ENCODE results near the gene DOCK3. TPM values are rescaled to one million over a fixed set of nuclear protein-coding genes. Genes with fewer than 3 reads are reported as not detected.
A peak's percentile ranks its signal among the peaks of the same experiment; 100 is the strongest.
"Not testable (repeated sequence)": the region's sequence is repeated elsewhere in the genome, so short reads cannot be mapped to it uniquely, and the experiment has no call there.

DOCK3 gene
- total RNA-seq, 5 donors from 2014 or later (not counting 1 experiment from before 2014, with no cell fraction given) = 2.0 to 3.2 (median 2.6) TPM

DNA sequence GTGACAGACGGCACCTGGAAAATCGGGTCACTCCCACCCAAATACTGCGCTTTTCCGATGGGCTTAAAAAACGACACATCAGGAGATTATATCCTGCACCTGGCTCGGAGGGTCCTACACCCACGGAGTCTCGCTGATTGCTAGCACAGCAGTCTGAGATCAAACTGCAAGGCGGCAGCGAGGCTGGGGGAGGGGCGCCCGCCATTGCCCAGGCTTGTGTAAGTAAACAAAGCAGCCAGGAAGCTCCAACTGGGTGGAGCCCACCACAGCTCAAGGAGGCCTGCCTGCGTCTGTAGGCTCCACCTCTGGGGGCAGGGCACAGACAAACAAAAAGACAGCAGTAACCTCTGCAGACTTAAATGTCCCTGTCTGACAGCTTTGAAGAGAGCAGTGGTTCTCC lies 524.6 kb downstream of the DOCK3 start:
- not testable (repeated sequence) for H3K4me3 ChIP-seq (ENCODE audit: control insufficient read depth in 1 of 2, extremely low read depth in 1 of 2, low read length in 1 of 2)
- WGBS (ENCODE audit: insufficient coverage) = 96% methylated on average over 5 of the region's 13 CpGs

DNA sequence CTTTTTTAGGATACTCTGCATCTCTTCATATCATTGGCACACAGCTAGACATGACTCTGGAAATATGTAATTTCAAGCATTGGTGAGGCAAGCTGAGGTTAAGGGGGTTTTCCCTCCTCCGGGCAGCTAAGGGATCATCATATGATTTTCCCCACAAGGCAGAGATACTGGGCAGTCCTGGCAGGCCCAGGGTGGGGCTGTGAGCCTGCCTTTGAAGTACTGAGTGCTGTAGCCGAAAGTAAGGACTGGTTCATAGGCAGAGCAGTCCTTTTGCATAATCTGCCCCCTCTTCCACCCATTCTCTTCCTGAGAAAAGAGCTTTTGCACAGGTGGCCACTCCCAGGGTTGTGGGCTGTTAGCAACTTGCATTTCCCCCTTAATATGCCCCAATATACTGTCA lies 541.6 kb downstream of the DOCK3 start:
- H3K4me3 ChIP-seq (ENCODE audit: control insufficient read depth in 1 of 2, extremely low read depth in 1 of 2, low read length in 1 of 2) = no peak overlapping the region
- ChIA-PET CTCF (no interaction called here), POLR2A (no interaction called here)
- DNase-seq (no peak), ATAC-seq (replicated peaks in 1 of 4) (no peak)
- H3K4me1 ChIP-seq (ENCODE audit: control insufficient read depth in 1 of 2, extremely low read depth in 1 of 2, insufficient read depth in 2 of 2, low read length in 2 of 2) = no peaks in the 10 kb centered on the region
- Mint-ChIP-seq H3K4me3 (no peak overlapping the region), H3K4me1 (no peaks in the 10 kb centered on the region), H3K36me3 (peaks cover 11% of the 10 kb centered on the region), H3K9me3 (no peaks in the 10 kb centered on the region), H3K27me3 (peaks cover 0 to 3% of the 10 kb centered on the region in 2 donors), H3K27ac (no peak overlapping the region)
- H3K36me3 ChIP-seq (ENCODE audit: control insufficient read depth in 2 of 2, extremely low read depth in 1 of 2, insufficient read depth in 1 of 2, low read length in 1 of 2) = no peaks in the 10 kb centered on the region
- WGBS (ENCODE audit: insufficient coverage) = 29% methylated on average over 1 of the region's 2 CpGs
- H3K27ac ChIP-seq (ENCODE audit: low read length) = no peak overlapping the region
- H3K9me3 ChIP-seq = no peaks in the 10 kb centered on the region
- no peaks in the 10 kb centered on the region for H3K27me3 ChIP-seq (replicated peaks in 1 of 2; ENCODE audit: control insufficient read depth in 2 of 2, extremely low read depth in 1 of 2, insufficient read depth in 2 of 2, low read length in 1 of 2)

More for the DNA sequence above, 524.6 kb downstream of the DOCK3 start:
- H3K27ac Mint-ChIP-seq; ATAC-seq (replicated peaks in 1 of 4); H3K36me3 Mint-ChIP-seq; H3K9me3 Mint-ChIP-seq; CTCF ChIA-PET; H3K27me3 ChIP-seq (replicated peaks in 1 of 2; ENCODE audit: control insufficient read depth in 2 of 2, extremely low read depth in 1 of 2, insufficient read depth in 2 of 2, low read length in 1 of 2); H3K9me3 ChIP-seq; POLR2A ChIA-PET; H3K4me1 ChIP-seq (ENCODE audit: control insufficient read depth in 1 of 2, extremely low read depth in 1 of 2, insufficient read depth in 2 of 2, low read length in 2 of 2); H3K27ac ChIP-seq (ENCODE audit: low read length); H3K36me3 ChIP-seq (ENCODE audit: control insufficient read depth in 2 of 2, extremely low read depth in 1 of 2, insufficient read depth in 1 of 2, low read length in 1 of 2); H3K4me3 Mint-ChIP-seq; H3K27me3 Mint-ChIP-seq: not testable (repeated sequence)
- peak in 11 of 35 experiments; percentile 1 to 15 (median 5) for DNase-seq
- H3K4me1 Mint-ChIP-seq = peaks cover 7 to 21% (median 11%) of the 10 kb centered on the region in 3 donors

DNA sequence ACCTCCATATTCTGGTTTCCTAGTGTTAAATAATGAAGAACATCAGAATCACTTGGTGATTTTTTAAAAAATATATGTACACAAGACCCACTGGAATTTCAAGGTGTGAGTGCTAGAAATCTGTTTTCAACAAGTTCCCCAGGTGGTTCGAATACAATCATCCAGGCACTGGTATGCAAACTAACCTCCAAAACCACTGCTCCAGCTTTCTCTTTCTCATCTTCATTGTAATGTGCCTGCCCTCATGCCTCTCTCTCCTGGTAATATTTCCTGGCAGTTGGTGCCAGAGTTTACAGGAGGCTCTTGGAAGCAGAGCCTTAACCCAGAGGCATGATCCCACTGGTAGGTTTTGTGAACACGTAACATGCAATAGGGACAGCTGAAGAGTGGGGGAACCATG lies 547.2 kb downstream of the DOCK3 start:
- Mint-ChIP-seq H3K27ac (no peak overlapping the region), H3K4me3 (no peak overlapping the region), H3K9me3 (no peaks in the 10 kb centered on the region), H3K4me1 (peaks cover 0 to 5% (median 0%) of the 10 kb centered on the region in 3 donors), H3K27me3 (no peaks in the 10 kb centered on the region), H3K36me3 (peaks cover 3% of the 10 kb centered on the region)
- no peaks in the 10 kb centered on the region for H3K36me3 ChIP-seq (ENCODE audit: control insufficient read depth in 2 of 2, extremely low read depth in 1 of 2, insufficient read depth in 1 of 2, low read length in 1 of 2)
- POLR2A ChIA-PET = no interaction called here
- ATAC-seq (replicated peaks in 1 of 4) (no peak), DNase-seq (no peak)
- H3K4me3 ChIP-seq (ENCODE audit: control insufficient read depth in 1 of 2, extremely low read depth in 1 of 2, low read length in 1 of 2) = no peak overlapping the region
- WGBS (ENCODE audit: insufficient coverage) = 100% methylated on average over 2 of the region's 2 CpGs
- CTCF ChIA-PET = interaction anchor here in 1 of 2 donors (0.5 to 0.9 kb wide), 3 partner anchors 250 to 676 kb away, joined by 3 read pairs; no protein-coding TSS in a partner anchor
- H3K9me3 ChIP-seq = no peaks in the 10 kb centered on the region
- no peak overlapping the region for H3K27ac ChIP-seq (ENCODE audit: low read length)
- H3K4me1 ChIP-seq (ENCODE audit: control insufficient read depth in 1 of 2, extremely low read depth in 1 of 2, insufficient read depth in 2 of 2, low read length in 2 of 2) = no peaks in the 10 kb centered on the region
- H3K27me3 ChIP-seq (replicated peaks in 1 of 2; ENCODE audit: control insufficient read depth in 2 of 2, extremely low read depth in 1 of 2, insufficient read depth in 2 of 2, low read length in 1 of 2) = no peaks in the 10 kb centered on the region

DNA sequence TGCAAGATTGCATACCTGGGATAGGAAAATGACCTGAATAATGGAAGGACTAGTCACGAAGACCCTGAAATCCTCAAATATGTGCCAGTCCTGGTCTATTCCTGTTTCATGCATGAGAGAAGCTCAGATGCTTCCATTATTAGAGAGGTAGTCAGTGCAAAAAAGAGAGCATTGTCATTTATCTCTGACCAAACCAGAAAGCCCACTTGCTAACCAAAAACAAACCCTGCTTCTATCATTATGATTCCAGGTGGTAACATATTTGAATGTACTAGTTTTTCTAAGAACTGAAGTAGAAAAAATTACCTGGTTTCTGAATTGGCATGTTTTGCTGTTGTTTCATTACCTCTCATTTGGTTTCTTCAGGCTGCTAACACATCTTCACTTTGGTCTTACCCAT lies 549.6 kb downstream of the DOCK3 start:
- no peaks in the 10 kb centered on the region for H3K4me1 ChIP-seq (ENCODE audit: control insufficient read depth in 1 of 2, extremely low read depth in 1 of 2, insufficient read depth in 2 of 2, low read length in 2 of 2)
- Mint-ChIP-seq H3K36me3 (no peaks in the 10 kb centered on the region), H3K27me3 (no peaks in the 10 kb centered on the region), H3K4me1 (peaks cover 0 to 5% (median 0%) of the 10 kb centered on the region in 3 donors), H3K27ac (no peak overlapping the region), H3K9me3 (no peaks in the 10 kb centered on the region), H3K4me3 (no peak overlapping the region)
- no peaks in the 10 kb centered on the region for H3K36me3 ChIP-seq (ENCODE audit: control insufficient read depth in 2 of 2, extremely low read depth in 1 of 2, insufficient read depth in 1 of 2, low read length in 1 of 2)
- DNase-seq = no peak
- ChIA-PET CTCF (no interaction called here), POLR2A (no interaction called here)
- H3K9me3 ChIP-seq = no peaks in the 10 kb centered on the region
- no peak overlapping the region for H3K4me3 ChIP-seq (ENCODE audit: control insufficient read depth in 1 of 2, extremely low read depth in 1 of 2, low read length in 1 of 2)
- no peak for ATAC-seq (replicated peaks in 1 of 4)
- H3K27me3 ChIP-seq (replicated peaks in 1 of 2; ENCODE audit: control insufficient read depth in 2 of 2, extremely low read depth in 1 of 2, insufficient read depth in 2 of 2, low read length in 1 of 2) = no peaks in the 10 kb centered on the region
- WGBS (ENCODE audit: insufficient coverage) = no CpG with 5 or more reads among the region's 1 CpG
- no peak overlapping the region for H3K27ac ChIP-seq (ENCODE audit: low read length)

DNA sequence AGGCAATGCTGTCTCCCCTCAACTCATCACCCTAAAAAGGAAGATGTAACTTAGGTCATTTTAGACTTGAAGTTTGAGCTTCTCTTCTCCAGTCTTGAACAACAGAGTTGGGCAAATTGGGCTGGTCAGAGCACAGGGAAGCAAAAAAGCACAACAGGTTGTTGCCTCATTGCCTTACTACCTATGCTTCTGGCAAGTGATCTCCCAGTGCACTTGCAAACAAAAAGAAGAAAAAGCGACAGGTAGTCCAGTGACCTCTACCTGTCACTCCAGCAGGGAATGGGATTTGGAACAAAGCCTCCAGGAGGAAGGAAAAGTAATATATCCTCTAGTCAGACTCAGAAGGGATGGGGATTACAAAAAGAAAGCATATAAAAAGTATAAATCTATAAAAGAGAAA lies 550.1 kb downstream of the DOCK3 start:
- no peaks in the 10 kb centered on the region for H3K27me3 ChIP-seq (replicated peaks in 1 of 2; ENCODE audit: control insufficient read depth in 2 of 2, extremely low read depth in 1 of 2, insufficient read depth in 2 of 2, low read length in 1 of 2)
- no peak overlapping the region for H3K4me3 ChIP-seq (ENCODE audit: control insufficient read depth in 1 of 2, extremely low read depth in 1 of 2, low read length in 1 of 2)
- Mint-ChIP-seq H3K4me1 (peaks cover 0 to 5% (median 0%) of the 10 kb centered on the region in 3 donors), H3K27me3 (no peaks in the 10 kb centered on the region), H3K9me3 (no peaks in the 10 kb centered on the region), H3K4me3 (no peak overlapping the region), H3K27ac (no peak overlapping the region), H3K36me3 (no peaks in the 10 kb centered on the region)
- ChIA-PET CTCF (no interaction called here), POLR2A (no interaction called here)
- H3K4me1 ChIP-seq (ENCODE audit: control insufficient read depth in 1 of 2, extremely low read depth in 1 of 2, insufficient read depth in 2 of 2, low read length in 2 of 2) = no peaks in the 10 kb centered on the region
- no peak for ATAC-seq (replicated peaks in 1 of 4)
- DNase-seq = no peak
- no CpG with 5 or more reads among the region's 1 CpG for WGBS (ENCODE audit: insufficient coverage)
- H3K27ac ChIP-seq (ENCODE audit: low read length) = no peak overlapping the region
- no peaks in the 10 kb centered on the region for H3K36me3 ChIP-seq (ENCODE audit: control insufficient read depth in 2 of 2, extremely low read depth in 1 of 2, insufficient read depth in 1 of 2, low read length in 1 of 2)
- no peaks in the 10 kb centered on the region for H3K9me3 ChIP-seq

DNA sequence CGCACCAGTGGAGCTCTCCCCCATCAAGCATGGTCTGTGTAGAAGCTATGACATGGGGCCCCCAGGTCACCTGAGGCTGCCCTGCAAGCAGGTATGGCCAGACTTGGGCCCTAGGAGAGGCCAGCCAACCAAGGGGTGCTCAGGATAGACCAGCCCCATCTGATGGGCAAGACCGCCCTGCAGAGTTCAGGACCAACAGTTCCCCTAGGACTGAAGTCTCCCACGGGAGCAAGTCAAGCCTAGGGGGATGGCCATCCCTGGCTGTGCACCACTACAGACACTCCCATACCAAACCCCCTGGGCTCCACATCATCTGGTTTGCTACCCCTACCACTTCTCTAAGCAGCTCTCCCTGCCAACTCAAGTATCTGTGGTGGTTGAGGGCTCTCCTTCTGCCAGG lies 568.2 kb downstream of the DOCK3 start:
- no peaks in the 10 kb centered on the region for H3K9me3 ChIP-seq
- POLR2A ChIA-PET = no interaction called here
- H3K27me3 ChIP-seq (replicated peaks in 1 of 2; ENCODE audit: control insufficient read depth in 2 of 2, extremely low read depth in 1 of 2, insufficient read depth in 2 of 2, low read length in 1 of 2) = no peaks in the 10 kb centered on the region
- Mint-ChIP-seq H3K4me1 (peaks cover 0 to 6% (median 3%) of the 10 kb centered on the region in 3 donors), H3K27me3 (no peaks in the 10 kb centered on the region), H3K4me3 (no peak overlapping the region), H3K27ac (no peak overlapping the region), H3K36me3 (peaks cover 9% of the 10 kb centered on the region), H3K9me3 (peaks cover 0 to 6% (median 3%) of the 10 kb centered on the region in 3 donors)
- WGBS (ENCODE audit: insufficient coverage) = 60% methylated on average over 3 of the region's 3 CpGs
- H3K36me3 ChIP-seq (ENCODE audit: control insufficient read depth in 2 of 2, extremely low read depth in 1 of 2, insufficient read depth in 1 of 2, low read length in 1 of 2) = no peaks in the 10 kb centered on the region
- CTCF ChIA-PET = no interaction called here
- no peak for ATAC-seq (replicated peaks in 1 of 4)
- H3K4me1 ChIP-seq (ENCODE audit: control insufficient read depth in 1 of 2, extremely low read depth in 1 of 2, insufficient read depth in 2 of 2, low read length in 2 of 2) = no peaks in the 10 kb centered on the region
- H3K27ac ChIP-seq (ENCODE audit: low read length) = no peak overlapping the region
- H3K4me3 ChIP-seq (ENCODE audit: control insufficient read depth in 1 of 2, extremely low read depth in 1 of 2, low read length in 1 of 2) = no peak overlapping the region
- no peak for DNase-seq

DNA sequence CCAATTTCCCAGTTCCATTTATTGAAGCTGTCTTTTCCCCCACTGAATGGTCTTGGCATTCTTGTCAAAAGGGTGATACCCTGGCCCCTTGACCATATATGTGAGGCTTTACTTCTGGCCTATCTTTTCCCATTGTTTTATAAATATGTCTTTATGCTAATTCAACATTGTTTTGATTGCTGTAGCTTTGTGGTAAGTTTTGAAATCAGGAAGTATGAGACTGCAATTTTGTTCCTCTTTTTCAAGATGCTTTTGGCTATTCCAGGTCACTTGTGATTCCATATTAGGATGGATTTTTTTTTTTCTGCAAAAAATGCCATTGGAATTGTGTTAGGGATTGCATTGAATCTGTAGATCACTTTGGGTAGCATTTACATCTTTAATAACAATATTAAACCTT lies 569.2 kb downstream of the DOCK3 start:
- Mint-ChIP-seq H3K27me3 (no peaks in the 10 kb centered on the region), H3K27ac (no peak overlapping the region), H3K36me3 (peaks cover 9% of the 10 kb centered on the region), H3K4me1 (peaks cover 0 to 6% (median 3%) of the 10 kb centered on the region in 3 donors), H3K9me3 (peaks cover 0 to under 1% (median 0%) of the 10 kb centered on the region in 3 donors), H3K4me3 (no peak overlapping the region)
- ChIA-PET POLR2A (no interaction called here), CTCF (interaction anchor here in 1 of 2 donors (0.6 kb wide), 1 partner anchor 108 kb away, joined by 3 read pairs; no protein-coding TSS in a partner anchor)
- DNase-seq = no peak
- Histone ChIP-seq H3K27me3 (replicated peaks in 1 of 2; ENCODE audit: control insufficient read depth in 2 of 2, extremely low read depth in 1 of 2, insufficient read depth in 2 of 2, low read length in 1 of 2) (no peaks in the 10 kb centered on the region), H3K27ac (ENCODE audit: low read length) (no peak overlapping the region), H3K4me1 (ENCODE audit: control insufficient read depth in 1 of 2, extremely low read depth in 1 of 2, insufficient read depth in 2 of 2, low read length in 2 of 2) (no peaks in the 10 kb centered on the region), H3K9me3 (no peaks in the 10 kb centered on the region), H3K4me3 (ENCODE audit: control insufficient read depth in 1 of 2, extremely low read depth in 1 of 2, low read length in 1 of 2) (no peak overlapping the region), H3K36me3 (ENCODE audit: control insufficient read depth in 2 of 2, extremely low read depth in 1 of 2, insufficient read depth in 1 of 2, low read length in 1 of 2) (no peaks in the 10 kb centered on the region)
- no peak for ATAC-seq (replicated peaks in 1 of 4)
